Measurements from ENCODE around the gene SLC39A12.
"Not testable (repeated sequence)": the region's sequence is repeated elsewhere in the genome, so short reads cannot be mapped to it uniquely, and the experiment has no call there.

Gene SLC39A12

DNA sequence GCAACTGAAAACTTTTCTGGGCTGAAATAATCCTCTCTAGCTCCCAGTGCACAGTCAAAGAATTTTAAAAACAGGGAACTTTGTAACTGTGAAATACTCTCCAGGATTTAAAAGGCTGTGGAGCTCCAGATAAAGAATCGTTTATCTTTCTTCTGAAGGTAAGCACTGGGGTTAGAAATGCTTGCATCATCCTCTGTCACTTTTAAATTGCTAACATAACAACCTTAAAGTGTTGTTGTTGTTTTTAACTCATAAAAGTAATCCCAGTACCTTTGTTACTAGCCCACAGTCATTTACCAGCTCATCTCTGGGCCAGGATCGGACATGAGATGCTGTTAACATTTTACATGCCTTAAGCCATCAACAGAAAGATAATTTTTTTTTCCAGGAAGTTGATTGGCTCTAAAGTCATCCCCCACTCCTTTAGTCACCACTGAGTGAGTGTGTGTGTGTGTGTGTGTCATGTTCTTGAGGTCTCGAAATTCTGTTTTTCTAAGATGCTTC lies at the start of gene SLC39A12:
Gene SLC39A12, plus strand, starts transcription at position 51 of the 504 bp plus-strand sequence. CDS start 1,359 bp downstream, outside the sequence.
- DNase-seq: no peak

DNA sequence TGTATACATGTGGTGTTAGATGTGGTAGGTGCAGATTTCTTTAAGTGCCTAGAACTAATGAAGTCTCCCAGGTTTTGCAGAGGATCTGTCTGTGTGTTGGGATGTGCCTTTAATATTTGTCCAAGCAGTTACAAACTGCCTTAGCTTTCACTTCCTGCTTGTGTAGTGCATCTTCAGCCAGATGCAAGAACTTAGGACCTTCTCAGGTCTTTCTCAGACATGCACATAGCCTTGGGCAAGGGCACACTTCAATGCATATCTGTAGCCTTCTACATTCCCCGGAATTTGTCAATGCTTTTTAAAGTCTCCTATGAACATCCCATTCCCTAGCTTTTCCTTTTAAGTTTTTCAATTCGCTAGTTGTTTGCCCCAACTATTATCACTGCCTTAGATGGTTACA lies 47.2 kb upstream of the SLC39A12 start:
- DNase-seq: no peak

DNA sequence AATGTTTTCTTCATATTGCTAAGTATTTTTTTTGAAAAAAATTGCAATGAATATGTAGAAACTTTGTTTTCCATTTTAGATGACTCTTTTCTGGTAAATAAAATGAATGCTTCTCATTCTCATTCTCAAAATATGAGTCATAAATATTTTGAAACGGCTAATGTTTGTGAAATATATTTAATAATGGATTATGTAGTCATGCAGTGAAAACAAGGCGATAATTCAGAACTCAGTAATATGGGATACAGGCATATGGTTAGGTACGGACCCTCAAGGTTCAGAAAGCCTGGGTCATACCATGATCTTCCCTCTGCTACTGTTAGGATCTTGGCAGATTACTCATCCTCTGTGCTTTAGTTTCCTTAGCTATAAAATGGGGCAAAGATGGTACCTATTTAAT lies 46.2 kb upstream of the SLC39A12 start:
- no peak for DNase-seq

DNA sequence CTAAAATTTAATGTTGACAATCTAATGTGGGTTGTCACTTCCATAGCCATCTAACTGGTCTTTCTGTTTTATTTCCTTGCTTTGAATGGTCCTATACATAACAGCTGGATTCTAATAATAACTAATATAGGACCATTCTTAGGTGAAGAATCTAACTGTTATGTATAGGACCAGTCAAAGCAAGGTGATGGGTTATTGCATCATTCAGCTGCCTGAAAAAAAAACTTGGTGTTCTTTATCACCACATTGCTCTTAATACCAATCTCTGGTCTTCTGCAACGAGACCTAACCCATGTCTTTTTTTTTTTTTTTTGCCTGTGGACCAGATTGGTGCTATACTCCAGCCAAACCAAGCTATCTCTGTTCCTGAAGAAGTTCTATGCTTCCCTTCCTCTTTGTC lies 45.7 kb upstream of the SLC39A12 start:
- DNase-seq: no peak

DNA sequence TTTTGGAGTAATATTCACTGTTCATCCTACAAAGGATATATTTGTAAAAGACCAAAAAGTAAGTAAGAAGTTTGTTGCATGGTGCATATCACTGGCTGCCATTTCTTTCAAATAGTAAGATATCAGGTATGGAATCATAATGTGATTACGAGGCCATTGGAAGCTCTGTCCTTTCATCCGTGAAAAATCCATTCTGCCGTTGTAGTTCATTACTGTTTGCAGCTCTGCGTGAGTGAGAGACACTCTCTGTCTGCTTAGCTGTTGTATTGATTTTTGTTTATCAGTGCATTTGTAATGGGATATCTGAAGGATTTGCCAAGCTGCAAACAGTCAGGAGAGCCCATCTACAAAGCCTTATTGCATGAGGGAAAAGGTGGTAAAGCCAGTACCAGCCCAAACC lies 44.1 kb upstream of the SLC39A12 start:
- DNase-seq: no peak

DNA sequence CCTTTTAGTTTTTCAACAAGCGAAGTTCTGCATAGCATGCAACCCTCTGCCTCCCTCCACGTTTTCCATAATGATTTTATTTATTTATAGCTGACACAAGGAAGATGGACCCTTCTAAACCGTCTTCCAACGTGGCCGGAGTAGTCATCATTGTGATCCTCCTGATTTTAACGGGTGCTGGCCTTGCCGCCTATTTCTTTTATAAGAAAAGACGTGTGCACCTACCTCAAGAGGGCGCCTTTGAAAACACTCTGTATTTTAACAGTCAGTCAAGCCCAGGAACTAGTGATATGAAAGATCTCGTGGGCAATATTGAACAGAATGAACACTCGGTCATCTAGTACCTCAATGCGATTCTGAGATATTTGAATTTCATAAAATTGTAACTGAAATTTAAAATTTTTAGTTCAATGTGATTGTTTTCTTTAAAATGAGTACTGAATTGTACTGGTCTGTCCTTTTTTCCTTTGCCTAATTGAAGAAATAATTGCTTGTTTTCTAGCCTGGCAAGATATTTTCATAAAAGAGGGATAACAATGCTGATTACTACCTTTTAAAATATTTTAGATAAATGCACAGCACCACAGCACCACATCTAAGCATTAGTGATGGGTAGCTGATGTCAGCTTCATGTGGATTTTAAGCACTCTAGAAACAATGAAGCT lies 41.5 kb upstream of the SLC39A12 start:
- no peak for DNase-seq

DNA sequence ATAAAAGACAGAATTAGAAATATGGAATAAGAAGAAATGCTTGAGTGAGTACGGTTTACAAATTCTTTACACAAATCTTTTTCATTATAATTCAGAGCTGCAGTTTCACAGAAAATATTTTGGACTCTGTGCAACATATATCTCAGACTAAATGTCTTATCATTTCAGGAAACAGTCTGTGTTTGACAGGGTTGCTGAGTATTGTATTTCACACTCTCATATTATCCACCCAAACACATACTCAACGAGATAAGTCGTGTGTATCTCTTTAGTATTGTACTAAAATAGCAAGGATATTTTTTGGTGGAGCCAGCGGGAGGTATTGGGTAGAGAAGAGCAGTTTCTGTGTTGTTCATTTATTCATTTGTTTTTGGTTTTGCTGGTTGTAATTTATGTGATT lies 39.0 kb upstream of the SLC39A12 start:
- no peak for DNase-seq

DNA sequence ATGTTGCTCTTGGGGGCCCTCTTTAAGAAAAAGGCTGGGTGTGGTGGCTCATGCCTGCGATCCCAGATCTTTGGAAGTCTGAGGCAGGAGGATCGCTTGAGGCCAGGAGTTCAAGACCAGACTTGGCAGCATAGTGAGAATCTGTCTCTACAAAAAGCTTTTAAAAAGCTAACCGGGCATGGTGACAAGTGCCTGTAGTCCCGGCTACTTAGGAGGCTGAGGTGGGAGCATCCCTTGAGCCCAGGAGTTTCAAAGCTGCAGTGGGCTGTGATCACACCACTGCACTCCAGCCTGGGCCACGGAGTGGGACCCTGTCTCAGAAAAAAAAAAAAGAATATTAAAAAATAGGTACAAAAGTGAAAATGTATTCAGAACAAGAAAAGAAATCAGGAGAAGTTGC lies 38.1 kb upstream of the SLC39A12 start:
- no peak for DNase-seq

DNA sequence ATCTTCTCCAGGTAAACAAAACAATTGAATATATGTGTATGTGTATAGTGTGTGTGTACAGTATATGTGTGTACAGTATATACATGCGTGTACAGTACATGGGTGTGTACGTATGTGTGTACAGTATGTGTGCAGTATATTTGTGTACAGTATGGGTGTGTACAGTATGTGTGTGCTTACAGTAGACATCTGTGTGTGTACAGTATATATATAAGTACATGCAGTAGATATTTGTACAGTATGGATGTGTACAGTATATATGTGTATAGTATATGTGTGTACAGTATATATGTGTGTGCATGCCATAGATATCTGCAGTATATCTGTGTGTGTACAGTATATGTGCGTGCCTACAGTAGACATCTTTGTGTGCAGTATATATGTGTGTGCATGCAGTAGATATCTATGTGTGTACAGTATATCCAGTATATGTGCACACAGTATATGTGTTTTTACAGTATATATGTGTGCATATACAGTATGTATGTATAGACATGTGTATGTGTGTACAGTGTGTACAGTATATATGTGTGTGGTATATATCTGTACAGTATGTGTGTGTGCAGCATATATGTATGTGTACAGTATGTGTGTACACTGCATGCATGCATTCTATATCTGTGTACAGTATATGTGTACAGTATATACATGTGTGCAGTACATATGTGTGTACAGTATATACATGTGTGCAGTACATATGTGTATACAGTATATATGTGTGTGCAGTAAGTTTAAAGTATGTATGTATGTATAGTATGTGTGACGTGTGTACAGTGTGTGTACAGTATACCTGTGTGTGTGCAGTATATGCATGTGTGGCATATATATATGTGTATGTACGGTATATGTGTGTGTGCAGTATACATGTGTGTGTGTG lies 37.3 kb upstream of the SLC39A12 start:
- no peak for DNase-seq

DNA sequence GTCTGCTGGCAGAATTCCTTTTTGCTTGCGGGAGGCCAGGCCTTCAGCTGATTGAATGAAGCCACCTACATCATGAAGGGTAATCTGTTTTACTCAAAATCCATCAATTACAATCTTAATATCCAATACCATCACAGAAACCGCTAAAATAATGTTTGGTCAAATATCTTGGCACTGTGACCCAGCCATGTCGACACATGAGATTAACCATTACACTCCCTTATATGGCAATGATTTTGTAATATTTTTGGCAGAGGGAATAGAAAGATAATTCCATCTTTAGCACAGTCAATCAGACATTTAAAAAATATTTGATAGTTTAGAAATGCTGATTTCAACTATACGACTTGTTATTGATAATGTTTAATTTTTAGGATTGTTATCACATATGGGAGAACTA lies 36.5 kb upstream of the SLC39A12 start:
- DNase-seq: no peak

DNA sequence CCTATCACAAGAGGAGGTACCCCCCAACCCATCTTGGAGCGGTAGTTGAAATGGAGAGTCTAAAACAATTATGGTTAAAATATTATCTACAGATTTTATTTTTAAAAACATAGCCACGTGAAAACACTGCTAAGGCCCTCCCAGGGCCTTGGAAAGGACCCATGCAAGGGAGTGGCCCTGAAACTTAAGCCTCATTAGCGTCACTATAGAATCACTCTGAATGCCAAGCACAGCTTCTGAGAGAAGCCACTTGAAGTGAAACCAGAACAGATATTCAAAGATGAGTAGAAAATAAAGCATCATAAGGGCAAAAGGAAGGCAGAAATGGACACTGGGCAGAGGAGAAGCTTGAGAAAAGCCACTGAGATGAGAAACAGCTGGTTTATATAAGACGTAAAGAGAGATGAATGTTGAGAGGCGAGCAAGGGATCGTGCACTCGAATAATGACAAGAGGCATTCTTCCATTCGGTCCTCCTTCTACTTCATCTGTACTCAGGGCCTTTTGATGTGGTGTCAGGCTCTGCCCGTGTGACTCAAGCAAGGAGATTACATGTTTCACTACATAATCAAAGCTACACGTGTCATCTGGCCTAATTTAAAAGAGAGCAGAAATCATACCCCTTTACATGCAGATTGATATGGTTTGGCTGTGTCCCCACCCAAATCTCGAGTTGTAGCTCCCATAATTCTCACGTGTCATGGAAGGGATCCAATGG lies 33.4 kb upstream of the SLC39A12 start:
- DNase-seq: no peak

DNA sequence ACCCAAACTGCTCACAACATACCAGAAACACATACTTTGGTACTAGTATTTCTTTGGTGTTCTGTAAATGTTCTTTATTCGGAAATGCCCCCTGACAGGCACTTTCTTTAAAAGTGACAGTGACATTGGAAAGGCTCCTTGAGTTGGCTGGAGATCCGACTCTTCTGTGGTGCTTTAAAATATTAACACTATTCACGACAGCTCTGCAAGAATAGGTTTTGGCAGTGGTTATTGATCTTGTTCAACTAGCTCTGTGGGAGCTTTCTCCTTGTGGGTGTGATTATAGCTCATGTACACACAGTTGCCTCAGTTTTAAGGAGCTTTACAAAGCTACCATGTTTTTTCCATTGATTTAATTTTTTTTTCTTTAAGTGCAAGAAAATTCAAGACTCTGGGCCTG lies 30.3 kb upstream of the SLC39A12 start:
- DNase-seq: no peak

DNA sequence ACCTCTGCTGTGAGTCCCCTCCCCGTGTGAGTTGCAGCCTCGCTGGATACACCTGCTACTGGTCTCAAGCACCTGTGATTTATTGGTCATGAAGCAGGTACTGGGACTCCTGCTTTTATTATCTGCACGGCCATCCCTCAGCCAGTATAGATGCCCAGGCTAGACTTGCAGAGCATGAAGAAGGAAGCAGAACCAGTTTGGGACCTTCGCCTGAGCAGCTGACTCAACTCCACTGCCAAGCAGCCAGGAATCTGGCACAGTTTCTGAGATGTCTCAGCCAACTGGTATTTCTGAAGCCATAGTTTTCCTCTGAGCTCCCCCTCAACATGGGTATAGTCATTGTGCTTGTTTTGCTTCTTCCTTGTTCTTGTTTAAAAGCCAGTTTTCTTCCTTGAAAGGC lies 28.0 kb upstream of the SLC39A12 start:
- no peak for DNase-seq

DNA sequence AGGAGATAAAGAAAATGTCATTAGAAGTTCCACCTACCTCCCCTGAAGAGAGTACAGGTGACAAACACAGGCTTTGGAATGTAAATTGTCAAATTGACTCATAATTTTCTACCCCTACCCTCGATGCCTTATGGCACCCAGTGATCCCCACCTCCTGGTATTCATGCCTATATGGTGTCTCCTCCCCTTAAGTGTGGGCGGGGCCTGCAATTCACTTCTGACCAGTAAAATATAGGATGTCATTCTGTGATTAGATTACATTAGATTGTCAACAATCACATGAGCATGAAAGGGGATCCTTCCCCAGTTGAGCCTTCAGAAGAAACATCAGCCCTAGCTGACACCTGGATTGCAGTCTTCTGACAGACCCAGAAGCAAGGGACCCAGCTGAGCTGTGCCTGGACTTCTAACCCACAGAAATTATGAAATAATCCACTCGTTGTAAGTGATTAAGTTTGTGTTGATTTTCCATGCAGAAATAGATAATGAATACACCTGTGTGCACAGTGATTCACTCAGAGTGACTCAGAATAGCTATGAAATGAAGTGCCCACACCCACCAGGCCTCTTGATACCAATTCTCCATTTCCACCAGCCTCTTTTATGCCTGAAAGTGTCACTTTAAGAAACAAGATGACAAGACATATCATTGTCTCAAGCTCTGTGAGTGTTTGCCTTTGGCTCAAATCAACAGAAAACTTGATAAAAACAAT lies 8.5 kb upstream of the SLC39A12 start:
- DNase-seq: no peak

DNA sequence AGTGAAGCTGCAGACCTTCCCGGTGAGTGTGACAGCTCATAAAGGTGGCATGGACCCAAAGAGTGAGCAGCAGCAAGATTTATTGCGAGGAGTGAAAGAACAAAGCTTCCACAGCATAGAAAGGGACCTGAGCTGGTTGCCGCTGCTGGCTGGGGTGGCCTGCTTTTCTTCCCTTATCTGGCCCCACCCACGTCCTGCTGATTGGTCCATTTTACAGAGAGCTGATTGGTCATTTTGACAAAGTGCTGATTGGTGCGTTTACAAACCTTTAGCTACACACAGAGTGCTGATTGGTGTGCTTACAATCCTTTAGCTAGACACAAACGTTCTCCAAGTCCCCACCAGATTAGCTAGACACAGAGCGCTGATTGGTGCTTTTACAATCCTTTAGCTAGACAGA lies 1.4 kb upstream of the SLC39A12 start:
- DNase-seq: not testable (repeated sequence)

DNA sequence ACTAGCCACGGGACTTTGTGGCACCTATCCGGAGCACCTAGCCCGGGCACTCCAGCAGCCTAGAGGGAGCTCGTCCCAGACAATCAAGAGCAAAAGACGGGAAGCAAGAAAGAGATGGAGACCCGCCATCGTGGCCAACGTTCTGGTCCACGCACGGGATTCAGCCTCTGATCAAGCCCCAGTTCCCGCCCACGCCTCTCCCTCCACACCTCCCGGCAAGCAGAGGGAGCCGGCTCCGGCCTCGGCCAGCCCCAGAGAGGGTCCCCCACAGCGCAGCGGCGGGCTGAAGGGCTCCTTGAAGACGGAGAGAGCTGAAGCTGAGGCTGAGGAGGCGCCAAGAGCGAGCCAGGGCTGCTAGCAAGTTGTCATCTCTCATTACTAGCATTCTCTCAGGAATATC lies 992 bp upstream of the SLC39A12 start:
- no peak for DNase-seq

DNA sequence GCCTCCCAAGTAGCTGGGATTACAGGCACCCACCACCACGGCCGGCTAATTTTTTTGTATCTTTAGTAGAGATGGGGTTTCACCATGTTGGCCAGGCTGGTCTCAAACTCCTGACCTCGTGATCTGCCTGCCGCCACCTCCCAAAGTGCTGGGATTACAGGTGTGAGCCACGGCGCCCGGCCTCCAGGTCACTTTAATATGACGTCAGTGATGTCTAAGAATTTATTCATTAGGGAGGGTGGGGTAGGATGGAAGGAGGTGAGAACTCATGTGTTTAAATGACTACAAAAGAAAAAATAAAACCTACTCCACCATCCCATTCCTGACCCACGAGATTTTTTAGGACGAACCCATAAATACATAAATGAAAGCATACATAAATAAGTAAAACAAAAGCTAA lies 2.7 kb downstream of the SLC39A12 start:
- not testable (repeated sequence) for DNase-seq

DNA sequence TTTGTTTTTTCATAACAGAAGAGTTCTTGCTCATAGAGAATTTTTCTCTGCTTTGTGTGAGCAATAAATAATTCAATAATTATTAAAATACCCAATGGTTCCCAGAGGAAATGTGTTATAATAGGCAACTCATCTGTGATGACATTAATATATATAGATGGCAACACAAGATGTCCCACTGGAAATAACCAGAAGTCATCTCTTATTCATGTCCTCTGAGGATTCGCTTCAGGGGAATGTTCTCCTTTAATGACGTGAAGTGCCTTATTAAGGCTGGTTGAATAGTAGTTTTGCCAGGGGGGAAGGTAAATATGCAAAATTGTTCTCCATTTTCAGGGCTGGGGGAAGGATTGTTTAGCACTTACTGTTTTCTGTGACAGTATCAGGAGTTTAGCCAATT lies 3.1 kb downstream of the SLC39A12 start:
- DNase-seq: no peak

DNA sequence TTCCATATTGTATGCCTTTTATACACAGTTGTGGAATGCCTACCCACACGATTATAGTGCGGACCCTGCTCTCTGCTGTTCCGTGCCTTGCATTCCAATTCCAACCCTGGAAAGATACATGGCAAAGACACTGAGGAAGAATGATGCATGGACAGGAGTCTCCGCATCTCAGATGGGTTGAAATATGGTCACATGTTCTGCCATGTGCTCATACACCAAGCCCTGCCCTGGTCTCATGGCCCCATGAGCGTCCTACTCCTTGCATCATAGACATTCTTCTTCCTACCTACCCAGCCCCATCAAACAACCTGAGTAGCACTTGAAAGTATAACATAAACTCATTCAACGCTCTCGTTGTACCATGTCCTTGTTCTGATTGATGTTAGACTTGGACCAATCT lies 6.3 kb downstream of the SLC39A12 start:
- no peak for DNase-seq

DNA sequence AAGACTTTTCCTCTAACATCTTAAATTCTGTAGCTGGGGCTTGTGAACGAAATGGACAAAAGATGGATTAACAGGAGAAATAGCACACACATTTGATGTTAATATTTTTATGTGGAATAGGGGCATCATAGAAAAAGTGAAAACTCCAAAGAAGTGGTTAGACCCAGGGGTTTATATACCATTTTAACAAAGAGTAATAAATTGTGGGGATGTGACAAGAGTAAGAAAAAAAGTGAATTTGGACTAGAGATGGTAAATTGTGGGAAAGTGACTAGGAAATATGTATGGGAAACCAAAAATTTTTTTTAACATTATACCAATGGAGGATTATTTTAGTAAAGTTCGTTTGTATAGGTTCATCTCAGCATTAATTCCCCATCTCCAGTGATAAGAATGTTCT lies 8.2 kb downstream of the SLC39A12 start:
- no peak for DNase-seq

DNA sequence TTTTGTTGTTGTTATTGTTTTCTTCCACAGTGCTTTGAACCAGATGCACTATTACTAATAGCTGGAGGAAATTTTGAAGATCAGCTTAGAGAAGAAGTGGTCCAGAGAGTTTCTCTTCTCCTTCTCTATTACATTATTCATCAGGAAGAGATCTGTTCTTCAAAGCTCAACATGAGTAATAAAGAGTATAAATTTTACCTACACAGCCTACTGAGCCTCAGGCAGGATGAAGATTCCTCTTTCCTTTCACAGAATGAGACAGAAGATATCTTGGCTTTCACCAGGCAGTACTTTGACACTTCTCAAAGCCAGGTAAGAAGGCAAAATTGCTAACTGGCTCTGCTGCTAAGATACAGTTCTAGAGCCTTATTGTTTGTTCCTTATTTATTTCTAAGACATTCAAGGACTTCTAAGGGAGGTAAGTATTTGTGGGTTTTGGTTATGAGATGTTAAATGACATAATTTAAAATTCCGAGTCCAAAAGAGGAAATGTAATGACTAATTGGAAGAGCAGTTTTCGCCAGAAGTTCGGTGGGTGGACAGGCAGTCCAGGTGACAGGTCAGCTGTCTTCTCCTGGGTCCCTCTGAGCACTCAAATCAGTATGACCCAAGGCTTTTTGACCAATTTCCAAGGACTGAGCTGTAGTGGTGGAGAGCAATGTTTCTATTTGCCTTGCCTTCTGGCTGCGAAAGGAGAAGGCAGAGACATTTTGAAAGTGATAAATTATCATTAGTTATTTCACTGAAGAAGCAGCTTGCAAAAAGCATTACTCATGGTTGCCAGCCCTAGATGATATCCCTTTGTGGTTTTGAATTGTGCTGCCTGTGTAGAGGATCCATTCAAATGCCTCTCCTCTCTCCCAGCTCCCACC lies 10.1 kb downstream of the SLC39A12 start:
- no peak for DNase-seq

DNA sequence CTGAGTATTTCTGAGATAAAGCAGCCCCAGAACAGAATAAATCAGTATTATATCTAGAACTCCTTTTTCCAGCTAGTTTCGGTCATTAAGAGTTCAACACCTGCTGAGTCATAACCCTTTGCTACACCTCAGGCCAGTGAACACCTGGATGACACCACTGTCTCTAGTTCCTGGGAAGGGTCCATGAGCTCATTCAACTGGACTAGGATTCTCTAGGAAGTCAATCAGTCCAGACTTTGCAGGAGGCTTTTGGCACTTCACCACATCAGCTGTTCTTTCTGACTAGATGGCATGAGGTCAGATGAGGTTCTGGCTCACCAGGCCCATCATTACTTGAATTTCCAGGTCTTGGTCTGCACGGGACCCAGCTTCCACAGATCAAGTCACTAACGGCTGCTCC lies 11.7 kb downstream of the SLC39A12 start:
- DNase-seq: no peak
